ENCODE measurements around the gene ARHGAP29.
A peak's percentile ranks its signal among the peaks of the same experiment; 100 is the strongest.

Gene ARHGAP29, protein sequence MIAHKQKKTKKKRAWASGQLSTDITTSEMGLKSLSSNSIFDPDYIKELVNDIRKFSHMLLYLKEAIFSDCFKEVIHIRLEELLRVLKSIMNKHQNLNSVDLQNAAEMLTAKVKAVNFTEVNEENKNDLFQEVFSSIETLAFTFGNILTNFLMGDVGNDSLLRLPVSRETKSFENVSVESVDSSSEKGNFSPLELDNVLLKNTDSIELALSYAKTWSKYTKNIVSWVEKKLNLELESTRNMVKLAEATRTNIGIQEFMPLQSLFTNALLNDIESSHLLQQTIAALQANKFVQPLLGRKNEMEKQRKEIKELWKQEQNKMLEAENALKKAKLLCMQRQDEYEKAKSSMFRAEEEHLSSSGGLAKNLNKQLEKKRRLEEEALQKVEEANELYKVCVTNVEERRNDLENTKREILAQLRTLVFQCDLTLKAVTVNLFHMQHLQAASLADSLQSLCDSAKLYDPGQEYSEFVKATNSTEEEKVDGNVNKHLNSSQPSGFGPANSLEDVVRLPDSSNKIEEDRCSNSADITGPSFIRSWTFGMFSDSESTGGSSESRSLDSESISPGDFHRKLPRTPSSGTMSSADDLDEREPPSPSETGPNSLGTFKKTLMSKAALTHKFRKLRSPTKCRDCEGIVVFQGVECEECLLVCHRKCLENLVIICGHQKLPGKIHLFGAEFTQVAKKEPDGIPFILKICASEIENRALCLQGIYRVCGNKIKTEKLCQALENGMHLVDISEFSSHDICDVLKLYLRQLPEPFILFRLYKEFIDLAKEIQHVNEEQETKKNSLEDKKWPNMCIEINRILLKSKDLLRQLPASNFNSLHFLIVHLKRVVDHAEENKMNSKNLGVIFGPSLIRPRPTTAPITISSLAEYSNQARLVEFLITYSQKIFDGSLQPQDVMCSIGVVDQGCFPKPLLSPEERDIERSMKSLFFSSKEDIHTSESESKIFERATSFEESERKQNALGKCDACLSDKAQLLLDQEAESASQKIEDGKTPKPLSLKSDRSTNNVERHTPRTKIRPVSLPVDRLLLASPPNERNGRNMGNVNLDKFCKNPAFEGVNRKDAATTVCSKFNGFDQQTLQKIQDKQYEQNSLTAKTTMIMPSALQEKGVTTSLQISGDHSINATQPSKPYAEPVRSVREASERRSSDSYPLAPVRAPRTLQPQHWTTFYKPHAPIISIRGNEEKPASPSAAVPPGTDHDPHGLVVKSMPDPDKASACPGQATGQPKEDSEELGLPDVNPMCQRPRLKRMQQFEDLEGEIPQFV

DNA sequence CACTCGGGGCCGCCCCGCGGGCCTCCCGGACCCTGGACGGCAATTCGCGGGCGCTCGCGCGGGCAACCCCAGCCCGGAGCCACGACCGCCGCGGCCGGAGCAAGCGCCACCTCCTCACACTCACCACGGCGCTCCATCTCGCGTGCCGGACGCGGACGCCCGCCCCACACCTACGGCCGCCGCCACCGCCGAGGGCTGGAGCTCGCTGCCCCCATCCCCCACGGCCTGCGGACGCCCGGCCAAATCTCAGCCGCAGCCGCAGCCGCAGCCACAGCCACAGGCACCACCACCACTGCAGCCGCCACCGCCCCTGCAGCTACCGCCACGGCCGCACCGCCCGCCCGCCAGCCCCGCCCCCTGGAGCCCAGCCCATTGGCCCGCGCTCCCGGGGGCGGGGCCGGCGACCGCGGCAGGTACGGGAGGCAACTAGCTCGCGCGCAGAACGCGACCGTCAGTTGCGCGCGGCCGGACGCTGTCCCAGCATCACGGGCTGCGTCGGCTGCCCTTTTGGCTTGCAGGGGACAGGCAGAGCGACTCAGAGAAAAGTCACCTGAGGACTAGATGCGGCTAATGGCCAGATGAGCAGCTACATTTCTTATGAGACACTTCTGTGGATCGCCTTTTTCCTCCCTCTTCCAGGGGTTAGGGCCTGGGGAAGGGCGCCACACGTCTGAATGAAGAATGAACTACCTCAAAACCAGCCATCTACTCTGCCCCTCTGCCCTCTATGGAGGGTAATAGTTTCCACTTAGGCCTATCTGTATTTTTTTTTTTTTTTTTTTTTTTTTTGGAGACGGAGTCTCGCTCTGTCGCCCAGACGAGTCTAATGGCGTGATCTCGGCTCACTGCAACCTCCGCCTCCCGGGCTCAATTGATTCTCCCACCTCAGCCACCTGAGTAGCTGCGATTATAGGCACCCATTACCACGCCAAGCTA is at the start of gene ARHGAP29:
ARHGAP29 (minus strand) TSS at position 294 of the 936 bp plus-strand sequence. CDS start 5,973 bp downstream, outside the sequence.
- peak; percentile 16 to 55 (median 31) for DNase-seq (ENCODE audit: low read depth in 2 of 3, low spot score in 1 of 3)

DNA sequence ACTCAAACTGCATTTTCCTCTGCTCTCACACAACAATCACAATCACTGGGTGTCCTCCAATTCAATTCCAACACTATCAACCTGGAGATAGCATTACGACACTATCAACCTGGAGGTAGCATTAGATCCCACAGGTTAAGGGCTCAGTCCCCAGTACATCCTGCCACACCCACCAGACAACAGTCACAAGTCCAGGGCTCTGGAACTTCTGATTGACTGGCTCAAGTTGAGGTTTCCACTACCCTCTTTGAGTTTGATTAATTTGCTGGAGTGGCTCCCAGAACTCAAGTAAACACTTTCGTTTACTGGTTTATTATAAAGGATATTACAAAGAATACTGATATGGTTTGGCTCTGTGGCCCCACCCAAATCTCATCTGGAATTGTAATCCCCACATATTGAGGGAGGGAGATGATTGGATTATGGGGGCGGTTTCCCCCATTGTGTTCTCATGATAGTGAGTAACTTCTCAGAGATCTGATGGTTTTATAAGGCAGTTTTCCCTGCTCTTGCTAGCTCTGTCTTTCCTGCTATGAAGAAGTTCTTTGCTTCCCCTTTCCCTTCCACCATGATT is 49.6 kb upstream of the ARHGAP29 start:
- DNase-seq (ENCODE audit: low read depth in 2 of 3, low spot score in 1 of 3): no peak

DNA sequence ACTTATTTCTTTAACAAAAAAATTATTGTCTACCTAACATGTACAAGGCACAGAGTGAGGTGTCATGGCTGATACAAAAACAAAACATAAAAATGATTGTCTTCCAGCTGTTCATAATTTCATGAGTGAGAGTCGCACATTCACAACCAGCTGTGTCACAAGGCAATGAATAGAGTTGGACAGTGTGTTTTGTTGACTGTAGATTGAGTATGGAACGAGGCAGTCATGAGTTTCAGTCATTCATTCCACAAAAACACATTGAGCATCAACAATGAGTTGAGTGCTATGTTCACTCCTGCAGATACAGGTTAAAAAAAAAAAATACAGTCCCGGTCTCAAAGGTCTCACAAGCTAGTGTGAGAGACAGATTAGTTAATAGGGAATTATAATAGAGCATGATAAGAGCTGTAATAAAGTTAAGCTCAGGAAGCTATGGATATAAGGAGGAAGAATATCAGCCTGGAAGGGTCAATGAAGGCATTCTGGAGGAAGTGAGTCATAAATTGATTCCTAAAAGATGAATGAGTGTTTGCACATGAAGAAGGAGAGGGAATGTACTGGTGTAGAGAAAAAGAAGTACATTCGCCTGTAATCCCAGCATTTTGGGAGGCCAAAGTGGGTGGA is 47.8 kb upstream of the ARHGAP29 start:
- DNase-seq (ENCODE audit: low read depth in 2 of 3, low spot score in 1 of 3): no peak

GRCh38 chr1:94284476-94284875 is 47.1 kb upstream of the ARHGAP29 start:
- no peak for DNase-seq (ENCODE audit: low read depth in 2 of 3, low spot score in 1 of 3)

- no peak for DNase-seq (ENCODE audit: low read depth in 2 of 3, low spot score in 1 of 3)
Measured at GRCh38 chr1:94283462-94283861, 46.1 kb upstream of the ARHGAP29 start.

GRCh38 chr1:94282143-94282711 is 44.8 kb upstream of the ARHGAP29 start:
- no peak for DNase-seq (ENCODE audit: low read depth in 2 of 3, low spot score in 1 of 3)

GRCh38 chr1:94281361-94282142 is 44.2 kb upstream of the ARHGAP29 start:
- no peak for DNase-seq (ENCODE audit: low read depth in 2 of 3, low spot score in 1 of 3)

GRCh38 chr1:94280541-94280940 is 43.2 kb upstream of the ARHGAP29 start:
- no peak for DNase-seq (ENCODE audit: low read depth in 2 of 3, low spot score in 1 of 3)

DNA sequence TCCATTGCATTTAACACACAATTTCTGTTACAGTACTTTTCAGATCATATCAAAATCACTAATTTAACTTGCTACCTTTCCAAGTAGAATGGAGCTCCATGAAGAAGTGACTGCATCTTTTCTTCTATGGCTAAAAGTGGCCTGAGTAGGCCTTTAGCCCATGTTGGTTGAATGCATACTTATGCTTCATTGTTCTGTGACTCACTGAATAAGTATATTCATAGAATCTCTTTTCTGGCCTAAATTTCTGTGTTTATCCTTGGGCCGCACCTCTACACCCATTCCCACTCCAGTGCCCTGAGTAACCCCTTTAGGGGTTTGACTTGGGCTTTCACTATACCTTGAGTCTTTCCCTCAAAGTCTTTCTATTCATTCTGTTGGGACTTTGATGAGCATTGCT is 42.1 kb upstream of the ARHGAP29 start:
- no peak for DNase-seq (ENCODE audit: low read depth in 2 of 3, low spot score in 1 of 3)

DNA sequence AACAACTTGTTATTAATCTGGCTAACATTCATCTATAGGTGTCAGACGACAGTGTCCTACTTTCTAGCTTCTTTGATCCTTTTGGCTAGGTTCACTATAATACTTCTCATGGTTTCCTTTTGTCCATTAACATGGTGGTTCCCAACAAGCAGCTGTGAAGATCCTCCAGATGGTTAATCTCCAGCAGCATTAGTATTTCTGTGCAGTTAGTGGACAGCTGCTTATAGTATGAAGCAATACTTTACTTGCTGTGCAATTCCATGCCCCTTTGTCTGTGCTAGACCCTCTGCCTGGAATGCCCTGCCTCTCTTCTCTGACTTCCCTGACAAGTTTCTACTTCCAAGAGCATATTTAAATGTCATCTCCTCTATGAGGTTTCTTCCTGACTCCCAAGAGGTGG is 41.7 kb upstream of the ARHGAP29 start:
- no peak for DNase-seq (ENCODE audit: low read depth in 2 of 3, low spot score in 1 of 3)

DNA sequence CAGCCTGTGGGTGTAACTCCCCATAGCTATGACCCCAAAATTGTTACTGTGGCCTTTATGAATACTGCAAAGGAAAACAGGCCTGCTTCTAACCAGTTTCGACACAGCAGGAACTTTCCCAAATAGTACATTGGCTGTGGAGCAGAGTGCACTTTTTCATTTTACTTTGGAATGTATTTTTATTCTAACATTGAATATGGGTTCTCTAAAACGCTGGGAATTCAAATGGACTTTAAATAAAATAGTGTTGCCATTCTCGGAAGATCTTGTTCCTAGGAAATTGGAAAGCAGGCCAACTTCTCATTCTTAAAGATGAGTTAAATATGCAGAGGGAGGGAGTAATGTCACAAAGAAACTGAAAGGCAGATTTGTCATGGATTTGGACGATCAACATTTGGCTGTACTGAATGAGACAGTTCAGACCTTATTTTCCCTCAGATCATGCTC is 39.6 kb upstream of the ARHGAP29 start:
- DNase-seq (ENCODE audit: low read depth in 2 of 3, low spot score in 1 of 3): no peak

DNA sequence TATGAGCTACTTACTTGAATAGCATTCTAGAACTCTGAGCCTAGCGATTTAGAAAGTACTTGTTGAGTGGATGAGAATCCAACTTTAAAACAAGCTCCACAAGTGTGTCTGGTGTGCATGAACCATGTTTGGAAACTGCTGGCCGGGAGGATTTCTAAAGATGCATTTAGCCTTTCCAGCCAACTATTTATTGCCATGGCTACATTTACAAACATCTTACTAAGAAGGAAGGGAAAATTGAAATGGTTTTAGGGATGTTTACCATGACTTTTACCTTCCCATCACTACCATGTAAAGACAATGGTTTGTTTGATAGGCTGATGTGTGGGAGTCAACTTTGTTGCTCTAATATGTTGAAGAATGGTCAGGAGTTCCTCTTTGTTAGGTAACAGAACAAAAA is 37.7 kb upstream of the ARHGAP29 start:
- no peak for DNase-seq (ENCODE audit: low read depth in 2 of 3, low spot score in 1 of 3)

DNA sequence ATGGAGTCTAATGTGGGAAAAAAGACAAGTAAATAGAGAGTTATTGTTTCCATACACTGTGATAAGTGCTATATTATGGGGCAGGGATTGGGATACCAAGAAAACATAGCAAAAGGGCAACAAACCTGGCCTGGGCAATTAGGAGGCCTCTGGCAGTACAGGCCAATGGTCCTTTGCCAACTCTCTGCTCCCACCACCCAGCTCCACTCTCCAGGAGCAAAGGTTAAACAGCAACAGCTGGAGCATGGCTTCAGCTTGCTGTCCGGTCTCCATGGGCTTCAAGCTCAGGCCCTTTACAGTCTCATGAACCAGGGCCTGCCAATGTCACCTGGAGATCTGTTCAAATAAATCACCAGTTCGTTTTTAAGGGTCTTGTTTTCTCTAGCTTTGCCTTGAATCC is 37.2 kb upstream of the ARHGAP29 start:
- no peak for DNase-seq (ENCODE audit: low read depth in 2 of 3, low spot score in 1 of 3)

- no peak for DNase-seq (ENCODE audit: low read depth in 2 of 3, low spot score in 1 of 3)
Measured at GRCh38 chr1:94273111-94273510, 35.7 kb upstream of the ARHGAP29 start.

- no peak for DNase-seq (ENCODE audit: low read depth in 2 of 3, low spot score in 1 of 3)
Measured at GRCh38 chr1:94272388-94272787, 35.0 kb upstream of the ARHGAP29 start.

DNA sequence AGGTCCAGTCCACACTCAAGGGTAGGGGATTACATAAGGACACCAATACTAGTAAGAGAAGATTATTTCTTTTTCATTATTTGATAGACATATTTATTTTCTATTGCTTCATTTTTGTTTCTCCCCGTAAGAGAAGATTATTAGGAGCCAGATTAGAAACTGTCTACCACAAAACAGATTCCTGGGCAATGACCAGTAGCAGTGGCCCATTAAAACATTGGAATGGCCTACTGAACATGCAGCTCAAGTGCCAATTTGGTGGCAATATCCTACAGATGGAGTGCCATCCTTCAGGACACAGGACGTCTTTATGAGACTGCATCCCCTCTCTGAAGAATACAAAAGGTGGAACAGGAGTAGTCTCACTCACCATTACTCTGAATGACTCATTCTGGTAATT is 34.0 kb upstream of the ARHGAP29 start:
- no peak for DNase-seq (ENCODE audit: low read depth in 2 of 3, low spot score in 1 of 3)

GRCh38 chr1:94270801-94271203 is 33.4 kb upstream of the ARHGAP29 start:
- no peak for DNase-seq (ENCODE audit: low read depth in 2 of 3, low spot score in 1 of 3)

GRCh38 chr1:94269921-94270320 is 32.5 kb upstream of the ARHGAP29 start:
- DNase-seq (ENCODE audit: low read depth in 2 of 3, low spot score in 1 of 3): no peak

Data from stimulated activated CD4-positive, alpha-beta T cell treated with anti-CD3 and anti-CD28 coated beads, Interleukin-12 subunit alpha, Interleukin-12 subunit beta, amount 100 ng/mL, for 48 hours (primary cell).